Measurements from ENCODE around the gene ISLR.

The ISLR gene

DNA sequence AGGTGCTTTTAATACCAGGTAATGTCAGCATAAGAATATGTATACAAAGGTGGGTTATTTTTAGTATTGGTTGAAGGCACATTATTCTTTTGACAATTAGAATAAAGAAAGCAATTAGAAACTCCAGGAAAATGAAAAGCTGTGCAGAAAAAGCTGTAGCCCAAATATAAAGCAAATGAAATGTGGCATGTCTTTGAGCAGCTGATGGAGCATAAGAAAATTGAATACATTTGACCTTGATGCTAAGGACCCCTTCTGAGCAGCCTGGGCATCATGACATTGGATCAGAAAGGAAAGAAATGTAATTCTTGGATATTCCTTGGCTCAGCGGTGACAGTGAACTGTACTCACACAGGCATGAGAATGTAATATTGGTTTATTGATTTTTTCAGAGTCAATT, 8.0 kb upstream of the ISLR start:
- TF ChIP-seq, protein P1, sequence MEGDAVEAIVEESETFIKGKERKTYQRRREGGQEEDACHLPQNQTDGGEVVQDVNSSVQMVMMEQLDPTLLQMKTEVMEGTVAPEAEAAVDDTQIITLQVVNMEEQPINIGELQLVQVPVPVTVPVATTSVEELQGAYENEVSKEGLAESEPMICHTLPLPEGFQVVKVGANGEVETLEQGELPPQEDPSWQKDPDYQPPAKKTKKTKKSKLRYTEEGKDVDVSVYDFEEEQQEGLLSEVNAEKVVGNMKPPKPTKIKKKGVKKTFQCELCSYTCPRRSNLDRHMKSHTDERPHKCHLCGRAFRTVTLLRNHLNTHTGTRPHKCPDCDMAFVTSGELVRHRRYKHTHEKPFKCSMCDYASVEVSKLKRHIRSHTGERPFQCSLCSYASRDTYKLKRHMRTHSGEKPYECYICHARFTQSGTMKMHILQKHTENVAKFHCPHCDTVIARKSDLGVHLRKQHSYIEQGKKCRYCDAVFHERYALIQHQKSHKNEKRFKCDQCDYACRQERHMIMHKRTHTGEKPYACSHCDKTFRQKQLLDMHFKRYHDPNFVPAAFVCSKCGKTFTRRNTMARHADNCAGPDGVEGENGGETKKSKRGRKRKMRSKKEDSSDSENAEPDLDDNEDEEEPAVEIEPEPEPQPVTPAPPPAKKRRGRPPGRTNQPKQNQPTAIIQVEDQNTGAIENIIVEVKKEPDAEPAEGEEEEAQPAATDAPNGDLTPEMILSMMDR (IDR thresholded peaks at IDR 0.05; ENCODE audit: low read length, missing control alignments): no peak
- H3K4me3 ChIP-seq (replicated peaks; ENCODE audit: low read depth, low read length): no peak overlapping the region
- DNase-seq (ENCODE audit: low read depth): no peak

DNA sequence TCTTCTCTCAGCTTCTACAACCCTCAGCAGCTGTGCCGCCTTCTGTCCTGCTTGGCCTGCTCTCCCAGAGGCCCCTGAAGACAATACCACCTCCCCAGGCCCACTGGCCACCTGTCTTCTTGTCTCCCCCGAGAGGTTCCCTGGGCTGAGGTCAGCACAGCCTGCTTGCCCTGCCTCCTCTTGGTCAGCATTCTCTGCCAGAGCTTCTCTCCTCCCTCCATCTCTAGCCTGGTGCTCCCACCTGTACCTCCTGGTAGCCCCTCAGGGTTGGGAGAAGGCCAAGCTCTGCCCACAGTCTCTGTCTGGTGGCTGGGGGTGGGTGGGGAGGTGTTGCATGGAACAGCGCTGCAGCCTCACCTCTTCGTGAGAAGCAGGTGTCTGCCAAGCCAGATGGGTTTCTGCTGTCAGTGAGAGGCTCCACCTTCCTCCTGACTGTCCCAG, 5.6 kb upstream of the ISLR start:
- no peak overlapping the region for H3K4me3 ChIP-seq (replicated peaks; ENCODE audit: low read depth, low read length)
- DNase-seq (ENCODE audit: low read depth): no peak
- TF ChIP-seq, protein P1 (IDR thresholded peaks at IDR 0.05; ENCODE audit: low read length, missing control alignments): no peak

DNA sequence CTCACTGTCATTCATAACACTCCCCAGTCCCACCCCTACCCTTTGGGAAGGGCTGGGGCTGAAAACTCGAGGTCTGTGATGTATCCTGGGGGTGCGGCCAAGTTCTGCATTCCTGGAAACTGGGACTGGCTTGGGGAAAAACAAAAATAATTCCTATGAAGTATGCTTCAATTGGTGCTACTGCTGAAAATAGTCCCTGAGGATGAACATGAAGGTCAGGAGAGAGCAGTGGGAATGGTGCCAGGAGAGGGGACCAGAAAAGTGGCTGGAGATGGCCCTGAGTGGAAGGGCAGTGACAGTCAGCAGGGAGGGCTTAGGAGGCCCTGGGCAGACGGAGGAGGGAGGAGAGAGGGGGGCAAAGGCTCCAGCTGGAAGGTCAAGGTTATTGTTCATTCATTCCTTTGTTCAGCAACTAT, 4.8 kb upstream of the ISLR start:
- no peak for DNase-seq (ENCODE audit: low read depth)
- TF ChIP-seq, protein P1 (IDR thresholded peaks at IDR 0.05; ENCODE audit: low read length, missing control alignments): no peak
- no peak overlapping the region for H3K4me3 ChIP-seq (replicated peaks; ENCODE audit: low read depth, low read length)

DNA sequence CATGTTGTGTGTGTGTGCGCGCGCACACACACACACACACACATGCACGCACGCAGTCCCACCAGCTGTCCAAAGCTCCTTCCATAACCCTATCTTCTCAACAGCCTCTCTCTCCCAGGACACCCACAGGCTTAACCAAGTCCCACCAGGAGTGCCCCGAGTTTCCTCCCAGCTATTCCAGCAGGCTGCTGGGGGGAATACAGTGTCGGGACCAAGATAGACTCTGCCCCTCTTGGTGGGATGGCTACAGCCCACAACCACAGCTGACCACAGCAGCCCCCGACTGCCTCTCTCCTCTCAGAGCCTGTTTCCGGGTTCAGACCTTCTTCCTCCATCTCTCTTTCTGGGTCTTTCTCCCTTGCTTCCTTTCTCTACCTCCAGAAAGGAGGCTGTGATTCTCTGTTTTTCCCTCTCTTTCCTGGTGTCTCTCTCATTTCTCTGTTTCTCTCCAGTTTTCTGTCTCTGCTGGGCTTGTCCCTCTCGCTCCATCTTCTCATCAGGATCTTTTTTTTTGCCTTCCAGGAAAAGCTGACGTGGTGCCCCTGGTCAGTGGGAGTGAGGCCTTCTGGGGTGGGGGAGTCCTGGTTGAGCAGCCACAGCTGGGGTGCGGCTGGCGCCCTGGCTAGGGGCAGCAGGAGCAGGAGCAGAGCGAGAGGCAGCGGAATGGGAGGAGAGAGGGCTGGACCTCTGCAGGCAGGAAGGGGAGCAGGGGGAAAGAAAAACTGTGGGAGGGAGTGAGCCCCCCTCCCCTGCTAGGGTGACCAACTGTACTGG, 3.3 kb upstream of the ISLR start:
- DNase-seq (ENCODE audit: low read depth): no peak
- H3K4me3 ChIP-seq (replicated peaks; ENCODE audit: low read depth, low read length): no peak overlapping the region
- TF ChIP-seq, protein P1 (IDR thresholded peaks at IDR 0.05; ENCODE audit: low read length, missing control alignments): no peak

DNA sequence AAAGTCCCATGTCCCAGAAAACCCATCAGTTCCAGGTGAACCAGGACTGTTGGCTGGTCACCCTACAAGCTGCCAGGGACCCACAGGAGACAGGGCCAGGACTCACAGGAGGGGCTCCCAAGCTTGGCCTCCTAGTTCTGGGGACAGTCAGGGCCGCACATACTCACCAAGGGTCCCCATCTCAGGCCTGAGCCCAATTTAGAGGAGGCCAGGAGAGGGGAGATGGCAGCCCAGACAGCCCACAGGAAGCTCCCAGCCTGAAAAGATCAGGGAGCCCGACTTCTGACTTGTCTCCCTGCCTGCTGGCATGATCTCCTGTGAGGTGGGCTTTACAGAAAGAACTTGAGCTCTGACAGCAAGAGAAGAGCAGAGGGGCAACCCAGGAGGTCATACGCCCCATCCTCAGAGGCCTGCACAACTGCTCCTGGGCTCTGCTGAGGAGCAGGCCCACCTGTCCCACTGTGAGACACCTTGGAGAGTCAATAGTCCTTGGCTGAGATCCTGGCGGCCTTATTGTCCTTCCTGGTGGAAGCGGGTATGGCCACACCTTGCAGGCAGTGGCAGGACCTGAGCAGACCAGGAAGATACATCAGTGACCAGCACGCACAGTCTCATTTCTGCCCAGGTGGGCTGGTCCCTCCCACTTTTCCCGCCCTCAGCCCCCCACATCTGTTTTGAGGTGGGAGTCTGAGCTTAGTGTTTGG, 2.5 kb upstream of the ISLR start:
- no peak overlapping the region for H3K4me3 ChIP-seq (replicated peaks; ENCODE audit: low read depth, low read length)
- TF ChIP-seq, protein P1 (IDR thresholded peaks at IDR 0.05; ENCODE audit: low read length, missing control alignments): no peak
- DNase-seq (ENCODE audit: low read depth): no peak

DNA sequence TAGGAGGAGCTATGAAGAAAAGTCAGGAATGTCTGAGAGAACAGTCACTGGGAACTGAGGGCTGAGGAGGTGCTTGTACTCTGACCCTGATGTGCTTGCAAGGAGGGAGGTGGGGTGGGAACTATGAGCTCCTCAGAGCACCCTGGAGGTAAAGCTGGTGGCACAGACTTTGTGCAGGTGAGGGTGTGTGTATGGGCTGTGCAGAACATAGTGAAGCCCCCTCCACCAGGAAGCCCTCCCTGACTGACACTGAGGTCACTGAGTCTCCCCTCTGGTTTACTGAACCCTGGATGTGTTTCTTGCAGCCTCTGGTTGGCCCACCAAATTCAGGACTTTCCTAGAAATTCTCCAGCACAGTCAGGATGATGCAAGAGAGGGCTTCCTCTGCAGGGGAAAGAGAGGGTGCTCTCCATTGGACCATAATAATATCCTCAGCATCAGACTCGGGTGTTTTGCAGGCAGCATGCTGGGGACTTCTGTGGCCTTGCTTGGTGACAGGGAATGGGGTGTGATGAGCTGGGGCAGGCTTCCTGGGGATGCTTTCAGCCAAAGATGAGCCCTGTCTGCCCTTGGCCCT, 1.5 kb upstream of the ISLR start:
- TF ChIP-seq, protein P1 (IDR thresholded peaks at IDR 0.05; ENCODE audit: low read length, missing control alignments): no peak
- H3K4me3 ChIP-seq (replicated peaks; ENCODE audit: low read depth, low read length): no peak overlapping the region
- DNase-seq (ENCODE audit: low read depth): no peak

Measured in fibroblast of pulmonary artery (primary cell).